Lung (tissue), 12 donors: ENCODE results near the gene AKAP6. TPM values are rescaled to one million over a fixed set of nuclear protein-coding genes. Genes with fewer than 3 reads are reported as not detected.

ENCODE experiments used
- ATAC-seq: fragments of 200-7000 bp; cut with Tn5 transposase; one replicate; pipeline ENCODE4 v1.9.1; 2020; ENCODE audit warnings: moderate number of reproducible peaks; ENCODE audit not compliant: insufficient read depth, low FRiP score
- DNase-seq, 3 donors: peaks; one replicate each; pipeline ENCODE4 v3.0.0-alpha.2; 2013 to 2017
- H3K27ac ChIP-seq, 2 donors: one replicate each; pipeline ENCODE4 v1.5.1; 2013; ENCODE audit warnings: mild to moderate bottlenecking in 2 of 2, moderate library complexity in 2 of 2, control low read depth in 1 of 2, inconsistent platforms in 1 of 2, low read depth in 1 of 2, low read length in 1 of 2
- H3K27me3 ChIP-seq, 3 donors: one replicate each; pipeline ENCODE4 v1.5.1; 2013; ENCODE audit warnings: low read length in 2 of 3; ENCODE audit not compliant: control insufficient read depth in 3 of 3, insufficient read depth in 3 of 3
- H3K36me3 ChIP-seq, 4 donors: one replicate each; pipeline ENCODE4 v1.5.1; 2013; ENCODE audit warnings: low read length in 4 of 4, mild to moderate bottlenecking in 1 of 4, moderate library complexity in 1 of 4; ENCODE audit not compliant: control insufficient read depth in 4 of 4, insufficient read depth in 4 of 4
- H3K4me1 ChIP-seq, 5 donors: one replicate each; pipeline ENCODE4 v1.5.1; 2013; ENCODE audit warnings: low read length in 5 of 5, mild to moderate bottlenecking in 2 of 5, moderate library complexity in 1 of 5; ENCODE audit not compliant: control insufficient read depth in 5 of 5, insufficient read depth in 5 of 5
- H3K4me3 ChIP-seq: one replicate; pipeline ENCODE4 v1.5.1; 2013; ENCODE audit warnings: mild to moderate bottlenecking, control low read depth, moderate library complexity
- H3K9ac ChIP-seq, 2 donors: one replicate each; pipeline ENCODE4 v1.5.1; 2013; ENCODE audit warnings: low read length in 2 of 2, control low read depth in 1 of 2; ENCODE audit not compliant: insufficient read depth in 1 of 2
- H3K9me3 ChIP-seq, 4 donors: one replicate each; pipeline ENCODE4 v1.5.1; 2013; ENCODE audit warnings: low read length in 3 of 4, mild to moderate bottlenecking in 1 of 4, moderate library complexity in 1 of 4; ENCODE audit not compliant: control insufficient read depth in 4 of 4, insufficient read depth in 3 of 4
- WGBS, 2 donors: extraction: QIAGEN DNeasy Blood & Tissue Kit; methylation state at CpG; one replicate each; pipeline ENCODE4 v1.1.7; 2013; 5-methylcytosine and 5-hydroxymethylcytosine counted together
- polyA plus RNA-seq, 2 donors: library from polyadenylated mRNA; stranded (reverse); fragments of 200-250 nt; gene quantifications; one replicate each; pipeline ENCODE4 v1.2.1, GENCODE V29; 2013
- total RNA-seq, 2 donors: library from RNA; depleted of rRNA in 1 of 2; stranded (reverse); fragments of >200 nt in 1 of 2; gene quantifications; one replicate each; pipeline ENCODE4 v1.2.1, GENCODE V29; 2014 to 2021
- TF ChIP-seq, protein P1 (sequence below): IDR thresholded peaks from 2 replicates; pipeline ENCODE4 v1.5.1; 2012; ENCODE audit warnings: mild to moderate bottlenecking; ENCODE audit errors: control extremely low read depth, extremely low read depth
- donor health status: control.
- donor health status: control.
- donor health status: Bipolar disorder and iron deficiency.
- donor health status: healthy.
- donor health status: DM: yes; HTN: yes; CAD: no.

Gene AKAP6
- total and polyA plus RNA-seq, 4 donors: 1.5 to 27.1 (median 7.7) TPM

DNA sequence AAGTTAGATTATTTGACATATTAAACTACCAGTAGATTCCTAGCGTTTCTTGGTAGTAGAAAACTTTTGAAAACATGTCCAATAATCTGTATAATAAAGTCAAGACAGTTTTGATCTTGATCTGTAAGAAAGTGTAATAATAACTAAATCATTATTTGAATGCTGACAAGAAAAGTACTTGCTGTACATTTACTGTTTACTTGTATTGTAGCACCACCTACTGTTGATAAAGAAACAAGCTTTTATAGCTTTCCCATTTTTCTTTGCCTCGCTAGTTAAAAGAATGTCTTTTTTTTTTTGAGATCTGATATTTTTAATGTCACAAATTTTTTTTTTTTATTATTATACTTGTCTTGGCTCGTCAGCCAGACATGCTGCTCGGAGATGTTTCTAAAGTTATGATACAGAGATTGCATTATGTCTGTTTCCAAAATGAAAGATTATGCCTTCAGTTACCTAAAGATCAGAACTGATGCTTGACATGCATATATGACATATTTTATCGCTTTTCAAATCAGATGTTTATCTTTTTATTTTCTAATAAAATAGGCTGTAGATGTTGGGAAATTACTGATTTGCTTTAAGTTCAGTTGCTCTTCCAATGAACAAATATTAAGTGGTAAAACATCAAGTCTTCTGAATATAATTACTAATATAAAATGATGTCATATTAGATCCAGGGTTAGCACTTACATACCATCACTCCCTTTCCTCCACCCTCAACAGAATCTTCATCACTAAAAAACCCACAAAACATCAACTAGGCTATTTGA lies 140.5 kb downstream of the AKAP6 start:
- Histone ChIP-seq H3K4me3 (no peak overlapping the region), H3K4me1 (peaks cover 0 to 21% (median 12%) of the 10 kb centered on the region in 5 donors), H3K27me3 (no peaks in the 10 kb centered on the region), H3K9ac (no peak overlapping the region), H3K27ac (peak overlapping the region in 1 of 2 donors; percentile 7), H3K9me3 (no peaks in the 10 kb centered on the region), H3K36me3 (no peaks in the 10 kb centered on the region)
- 30 to 32% methylated on average over 5 of the region's 5 CpGs for WGBS, 2 donors
- DNase-seq: peak in 2 of 3 donors; percentile 69 to 75
- TF ChIP-seq, protein P1, sequence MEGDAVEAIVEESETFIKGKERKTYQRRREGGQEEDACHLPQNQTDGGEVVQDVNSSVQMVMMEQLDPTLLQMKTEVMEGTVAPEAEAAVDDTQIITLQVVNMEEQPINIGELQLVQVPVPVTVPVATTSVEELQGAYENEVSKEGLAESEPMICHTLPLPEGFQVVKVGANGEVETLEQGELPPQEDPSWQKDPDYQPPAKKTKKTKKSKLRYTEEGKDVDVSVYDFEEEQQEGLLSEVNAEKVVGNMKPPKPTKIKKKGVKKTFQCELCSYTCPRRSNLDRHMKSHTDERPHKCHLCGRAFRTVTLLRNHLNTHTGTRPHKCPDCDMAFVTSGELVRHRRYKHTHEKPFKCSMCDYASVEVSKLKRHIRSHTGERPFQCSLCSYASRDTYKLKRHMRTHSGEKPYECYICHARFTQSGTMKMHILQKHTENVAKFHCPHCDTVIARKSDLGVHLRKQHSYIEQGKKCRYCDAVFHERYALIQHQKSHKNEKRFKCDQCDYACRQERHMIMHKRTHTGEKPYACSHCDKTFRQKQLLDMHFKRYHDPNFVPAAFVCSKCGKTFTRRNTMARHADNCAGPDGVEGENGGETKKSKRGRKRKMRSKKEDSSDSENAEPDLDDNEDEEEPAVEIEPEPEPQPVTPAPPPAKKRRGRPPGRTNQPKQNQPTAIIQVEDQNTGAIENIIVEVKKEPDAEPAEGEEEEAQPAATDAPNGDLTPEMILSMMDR: no peak
- ATAC-seq: no peak

DNA sequence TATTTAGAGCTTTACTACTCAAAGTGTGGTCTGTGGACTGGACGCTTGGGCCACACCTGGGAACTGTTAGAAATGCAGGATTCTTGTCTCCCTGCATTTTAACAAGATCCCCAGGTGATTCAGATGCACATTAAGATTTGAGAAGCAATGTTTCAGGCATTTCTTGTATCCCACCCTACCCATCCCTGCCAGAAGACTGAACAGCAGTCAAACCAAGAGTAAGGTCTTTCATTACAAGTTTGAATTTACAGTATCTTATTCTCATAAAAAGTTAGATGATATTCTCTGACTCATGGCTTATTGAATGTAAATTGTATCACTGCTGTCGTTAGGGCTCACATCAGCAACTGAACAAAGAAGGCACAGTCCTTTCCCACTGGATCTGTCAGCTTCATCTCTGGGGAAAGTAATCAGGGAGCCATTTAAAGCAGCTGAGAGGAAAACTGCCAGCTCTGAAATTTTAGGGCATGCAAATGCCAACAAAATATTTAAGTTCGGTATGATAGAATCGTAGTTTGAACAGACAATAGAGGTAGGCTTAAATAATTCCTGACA lies 141.1 kb downstream of the AKAP6 start:
- ATAC-seq (no peak), DNase-seq (no peak)
- H3K4me3 ChIP-seq: no peak overlapping the region
- H3K9ac ChIP-seq: no peak overlapping the region
- TF ChIP-seq, protein P1: no peak
- H3K36me3 ChIP-seq: no peaks in the 10 kb centered on the region
- no peaks in the 10 kb centered on the region for H3K9me3 ChIP-seq
- peak overlapping the region in 1 of 2 donors; percentile 7 for H3K27ac ChIP-seq
- WGBS, 2 donors: 67 to 89% methylated on average over 4 of the region's 4 CpGs
- H3K4me1 ChIP-seq: peaks cover 0 to 21% (median 12%) of the 10 kb centered on the region in 5 donors
- no peaks in the 10 kb centered on the region for H3K27me3 ChIP-seq

- Histone ChIP-seq H3K4me1 (peaks cover 0 to 21% (median 12%) of the 10 kb centered on the region in 5 donors), H3K27me3 (no peaks in the 10 kb centered on the region), H3K4me3 (no peak overlapping the region), H3K36me3 (no peaks in the 10 kb centered on the region), H3K27ac (peak overlapping the region in 1 of 2 donors; percentile 72), H3K9me3 (no peaks in the 10 kb centered on the region), H3K9ac (no peak overlapping the region)
- TF ChIP-seq, protein P1: no peak
- DNase-seq (no peak), ATAC-seq (no peak)
- WGBS, 2 donors: 89 to 91% methylated on average over 4 of the region's 4 CpGs
These were observed 142.1 kb downstream of the AKAP6 start for GRCh38 chr14:32471181-32471580.
